ENCODE data around the gene FADS6. TPM values are rescaled to one million over a fixed set of nuclear protein-coding genes. Genes with fewer than 3 reads are reported as not detected.

FADS6 gene
- total RNA-seq, 1 experiment from 2014 or later: 1.2 TPM

GRCh38 chr17:74923538-74924249 lies 30.3 kb upstream of the FADS6 start:
- peak; percentile 79 for DNase-seq
- no peaks in the 10 kb centered on the region for H3K79me2 ChIP-seq (ENCODE audit: insufficient read depth, low read length)
- H3T11ph ChIP-seq (ENCODE audit: low read length): no peak overlapping the region
- peak overlapping the region; percentile 72 for H3K4me2 ChIP-seq (ENCODE audit: insufficient read depth, insufficient read length, low read length)
- Mint-ChIP-seq H3K4me3 (peak overlapping the region; percentile 60 to 80), H3K4me1 (peaks cover 15 to 33% of the 10 kb centered on the region in 2 experiments), H3K36me3 (ENCODE audit: insufficient read depth in 1 of 3, low read depth in 3 of 3) (no peaks in the 10 kb centered on the region), H3K27ac (no peak overlapping the region), H3K27me3 (ENCODE audit: low read depth) (peaks cover 86% of the 10 kb centered on the region), H3K9me3 (peaks cover 0 to 5% of the 10 kb centered on the region in 2 experiments; a peak in 1 of 5 replicates)
- H3K79me1 ChIP-seq (ENCODE audit: insufficient read depth, low read depth, low read length, poor library complexity, severe bottlenecking): no peaks in the 10 kb centered on the region
- no peak overlapping the region for H3K18ac ChIP-seq (ENCODE audit: insufficient read length, low read depth, low read length)
- H2BK120ac ChIP-seq (ENCODE audit: low read depth, low read length, poor library complexity, severe bottlenecking): no peak overlapping the region
- no peak overlapping the region for H2AFZ ChIP-seq (ENCODE audit: low read length)
- H4K5ac ChIP-seq (ENCODE audit: insufficient read length, low read depth, low read length): no peak overlapping the region
- TF ChIP-seq, protein P1, sequence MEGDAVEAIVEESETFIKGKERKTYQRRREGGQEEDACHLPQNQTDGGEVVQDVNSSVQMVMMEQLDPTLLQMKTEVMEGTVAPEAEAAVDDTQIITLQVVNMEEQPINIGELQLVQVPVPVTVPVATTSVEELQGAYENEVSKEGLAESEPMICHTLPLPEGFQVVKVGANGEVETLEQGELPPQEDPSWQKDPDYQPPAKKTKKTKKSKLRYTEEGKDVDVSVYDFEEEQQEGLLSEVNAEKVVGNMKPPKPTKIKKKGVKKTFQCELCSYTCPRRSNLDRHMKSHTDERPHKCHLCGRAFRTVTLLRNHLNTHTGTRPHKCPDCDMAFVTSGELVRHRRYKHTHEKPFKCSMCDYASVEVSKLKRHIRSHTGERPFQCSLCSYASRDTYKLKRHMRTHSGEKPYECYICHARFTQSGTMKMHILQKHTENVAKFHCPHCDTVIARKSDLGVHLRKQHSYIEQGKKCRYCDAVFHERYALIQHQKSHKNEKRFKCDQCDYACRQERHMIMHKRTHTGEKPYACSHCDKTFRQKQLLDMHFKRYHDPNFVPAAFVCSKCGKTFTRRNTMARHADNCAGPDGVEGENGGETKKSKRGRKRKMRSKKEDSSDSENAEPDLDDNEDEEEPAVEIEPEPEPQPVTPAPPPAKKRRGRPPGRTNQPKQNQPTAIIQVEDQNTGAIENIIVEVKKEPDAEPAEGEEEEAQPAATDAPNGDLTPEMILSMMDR (conservative IDR thresholded peaks at IDR 0.05): peak; percentile 97
- no peak overlapping the region for H2BK20ac ChIP-seq (ENCODE audit: low read depth, low read length, poor library complexity, severe bottlenecking)
- H3K4me1 ChIP-seq (ENCODE audit: insufficient read depth, low read length): no peaks in the 10 kb centered on the region
- no peak overlapping the region; the same call in 1 of the 2 replicates for H3K14ac ChIP-seq (ENCODE audit: insufficient read depth, low read length)
- peaks cover 43% of the 10 kb centered on the region for H3K27me3 ChIP-seq (ENCODE audit: insufficient read depth, low read length)
- peaks cover 5% of the 10 kb centered on the region for H3K23me2 ChIP-seq (ENCODE audit: insufficient read length, low read depth, low read length, poor library complexity, severe bottlenecking)
- H4K91ac ChIP-seq (ENCODE audit: insufficient read length, low read depth, low read length): no peak overlapping the region
- no CpG with 5 or more reads among the region's 59 CpGs for WGBS (ENCODE audit: extremely low coverage, insufficient read length, low lambda C conversion rate)
- H3K9ac ChIP-seq (ENCODE audit: extremely low read depth, insufficient read length, low read length): no peak overlapping the region
- H3K4ac ChIP-seq (ENCODE audit: low read depth, low read length): no peak overlapping the region
- no peak overlapping the region for H2AK5ac ChIP-seq (ENCODE audit: insufficient read length, low read length)
- no peak overlapping the region for H3K27ac ChIP-seq (ENCODE audit: insufficient read length, low read depth, low read length)
- no peak overlapping the region for H4K8ac ChIP-seq (replicated peaks; ENCODE audit: insufficient read length, low read depth, low read length)
- no peaks in the 10 kb centered on the region for H3K9me3 ChIP-seq (ENCODE audit: control insufficient read depth, low read depth, low read length)
- H2BK15ac ChIP-seq (ENCODE audit: low read depth, low read length): no peak overlapping the region
- no peak overlapping the region for H3K23ac ChIP-seq (ENCODE audit: insufficient read length, low read depth, low read length)
- no peak overlapping the region for H3K56ac ChIP-seq (ENCODE audit: insufficient read length, low read depth, low read length)
- H4K20me1 ChIP-seq (ENCODE audit: control insufficient read depth, insufficient read depth, insufficient read length): no peaks in the 10 kb centered on the region
- H2BK5ac ChIP-seq (ENCODE audit: insufficient read length, low read length): no peak overlapping the region
- no peak overlapping the region for H2BK12ac ChIP-seq (ENCODE audit: insufficient read length, low read depth, low read length)
